HG03354 (cell line): ENCODE results near the gene COL5A3.
"Not testable (repeated sequence)": the region's sequence is repeated elsewhere in the genome, so short reads cannot be mapped to it uniquely, and the experiment has no call there.

Source experiments
- ATAC-seq: cut with Tn5 transposase; IDR thresholded peaks from one replicate; pipeline ENCODE4 v1.9.1; 2021; ENCODE audit warnings: mild to moderate bottlenecking; ENCODE audit not compliant: unreplicated experiment, poor library complexity, severe bottlenecking

COL5A3 gene

DNA sequence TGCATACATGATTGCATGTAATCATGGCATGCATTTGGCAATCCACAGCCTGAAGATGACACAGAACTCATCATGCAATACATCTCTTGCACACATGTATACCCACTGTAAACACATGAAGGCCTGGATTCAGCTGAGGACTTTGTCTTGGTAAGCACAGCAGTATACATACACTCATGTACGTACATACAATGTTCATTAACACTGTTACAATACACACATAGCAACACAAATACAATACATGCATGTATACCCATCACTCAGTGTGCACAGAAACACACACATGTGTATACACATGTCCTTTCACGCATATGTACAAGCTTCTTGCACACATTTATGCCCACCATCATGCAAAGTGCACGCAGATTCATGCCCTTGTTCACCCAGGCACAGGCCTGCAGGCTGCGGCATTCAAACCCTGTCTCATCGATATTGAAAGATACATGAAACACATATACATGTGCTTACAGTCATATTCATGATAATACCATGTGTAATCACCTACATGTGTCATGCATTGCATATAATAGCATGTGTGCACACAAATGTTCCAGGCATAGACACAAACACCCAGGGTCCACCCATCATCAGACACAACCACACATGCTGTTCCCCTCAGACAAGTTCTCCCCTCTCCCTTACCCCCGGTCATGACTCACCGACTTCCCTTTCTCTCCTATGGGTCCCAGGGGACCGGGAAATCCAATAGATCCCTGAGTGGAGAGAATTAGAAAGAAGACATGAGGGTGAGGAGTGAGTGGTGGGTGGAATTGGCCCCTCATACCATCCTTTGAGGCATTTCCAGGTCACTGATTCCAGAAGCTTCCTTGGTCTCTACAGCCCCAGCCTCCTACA, 28.7 kb downstream of the COL5A3 start:
- ATAC-seq: no peak

DNA sequence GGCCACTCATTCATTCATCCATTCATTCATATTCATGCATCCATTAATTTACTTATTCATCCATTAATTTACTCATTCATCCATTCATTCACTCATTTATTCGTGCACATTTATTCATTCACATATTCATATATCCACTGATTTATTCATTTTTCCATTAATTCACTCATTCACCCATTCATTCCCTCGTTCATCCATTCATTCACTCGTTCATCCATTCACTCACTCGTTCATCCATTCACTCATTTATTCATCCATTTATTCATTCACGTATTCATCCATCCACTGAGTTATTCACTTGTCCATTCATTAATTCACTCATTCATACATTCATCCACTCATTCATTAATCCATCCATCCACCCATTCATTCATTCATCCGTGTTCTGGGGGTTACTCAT, 38.2 kb downstream of the COL5A3 start:
- ATAC-seq: no peak

DNA sequence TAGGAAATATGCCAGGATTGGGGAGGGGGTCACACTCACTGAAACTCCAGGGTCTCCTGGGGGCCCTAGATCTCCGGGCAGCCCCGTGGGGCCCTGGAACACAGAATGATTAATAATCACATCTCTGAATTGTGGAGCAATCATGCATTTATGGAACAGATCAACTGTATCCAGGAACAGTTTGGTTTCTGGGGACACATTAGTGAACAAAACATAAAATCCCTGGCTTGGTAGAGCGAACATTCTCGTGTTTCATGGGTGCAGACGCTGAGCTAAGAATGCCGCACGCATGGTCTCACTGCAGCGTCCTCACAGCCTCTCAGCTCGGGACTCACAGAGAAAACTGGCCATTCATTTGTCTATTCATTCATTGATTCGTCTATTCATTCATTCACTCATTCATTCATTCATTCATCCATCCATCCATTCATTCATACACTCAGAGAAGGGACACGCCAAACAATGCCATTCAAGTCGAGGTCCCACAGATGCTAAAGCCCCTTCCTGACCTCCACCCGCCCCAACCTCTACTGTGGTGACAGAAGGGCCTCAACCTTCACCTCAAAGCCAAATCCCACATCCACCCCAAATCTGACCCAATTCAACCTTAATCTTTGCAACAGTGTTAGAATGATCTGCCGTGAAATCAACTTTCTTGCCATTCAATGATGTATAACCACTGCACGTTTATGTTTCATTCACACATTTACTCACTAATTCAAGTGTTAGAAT, 39.0 kb downstream of the COL5A3 start:
- no peak for ATAC-seq

DNA sequence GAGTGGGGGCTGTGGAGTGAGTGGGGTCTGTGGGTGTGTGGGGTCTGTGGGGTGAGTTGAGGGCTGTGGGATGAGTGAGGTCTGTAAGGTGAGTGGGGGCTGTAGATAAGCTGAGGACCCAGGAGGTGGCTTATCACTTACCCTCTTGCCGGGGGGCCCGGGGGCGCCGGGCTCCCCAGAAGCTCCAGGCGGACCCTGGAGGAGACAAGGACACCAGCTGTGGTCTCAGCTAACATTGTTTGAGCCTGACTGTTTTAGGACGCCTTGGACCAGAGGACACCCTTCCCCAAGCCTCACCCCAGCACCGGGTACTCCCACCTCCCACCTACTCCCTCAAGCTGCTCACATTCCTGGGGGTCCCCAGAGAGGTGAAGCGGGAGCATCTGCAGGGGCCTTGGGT, 39.8 kb downstream of the COL5A3 start:
- no peak for ATAC-seq

GRCh38 chr19:9969688-9969975, 40.7 kb downstream of the COL5A3 start:
- ATAC-seq: no peak

DNA sequence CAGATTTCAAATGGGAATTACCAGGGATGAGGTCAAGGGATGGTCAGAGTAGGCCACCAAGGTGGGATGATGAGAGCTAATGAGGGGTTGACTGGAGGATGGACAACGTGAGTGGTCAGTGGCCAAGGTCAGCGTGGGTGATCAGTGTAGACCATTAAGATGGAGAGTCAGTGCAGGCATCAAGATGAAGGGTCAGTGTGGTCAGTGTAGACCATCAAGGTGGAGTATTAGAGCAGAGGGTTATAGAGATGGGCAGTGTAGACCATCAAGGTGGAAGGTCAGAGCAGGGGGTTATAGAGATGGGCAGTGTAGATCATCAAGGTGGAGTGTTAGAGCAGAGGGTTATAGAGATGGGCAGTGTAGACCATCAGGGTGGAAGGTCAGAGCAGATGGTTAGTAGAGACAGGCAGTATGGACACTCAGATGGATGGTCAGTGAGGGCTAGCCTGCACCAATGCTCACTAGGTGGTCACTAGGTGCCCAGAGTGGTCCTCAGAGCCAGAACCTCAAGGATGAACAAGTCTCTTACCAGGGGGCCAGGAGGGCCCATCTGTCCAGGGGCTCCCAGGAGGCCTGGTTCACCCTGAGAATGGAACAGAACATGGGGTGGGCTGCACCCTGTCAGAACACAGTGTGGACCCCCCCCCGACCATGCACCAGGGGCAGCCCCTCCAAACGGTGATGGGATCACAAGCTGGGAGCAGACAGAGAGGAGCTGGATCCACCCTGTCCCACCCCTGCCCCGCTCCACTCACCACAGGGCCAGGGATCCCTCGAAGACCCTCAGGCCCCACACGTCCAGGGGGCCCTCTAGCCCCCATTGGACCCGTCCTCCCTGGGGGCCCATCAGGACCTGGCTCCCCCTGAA, 41.2 kb downstream of the COL5A3 start:
- no peak for ATAC-seq

GRCh38 chr19:9967326-9967725, 43.0 kb downstream of the COL5A3 start:
- no peak for ATAC-seq

GRCh38 chr19:9966448-9966847, 43.9 kb downstream of the COL5A3 start:
- no peak for ATAC-seq

DNA sequence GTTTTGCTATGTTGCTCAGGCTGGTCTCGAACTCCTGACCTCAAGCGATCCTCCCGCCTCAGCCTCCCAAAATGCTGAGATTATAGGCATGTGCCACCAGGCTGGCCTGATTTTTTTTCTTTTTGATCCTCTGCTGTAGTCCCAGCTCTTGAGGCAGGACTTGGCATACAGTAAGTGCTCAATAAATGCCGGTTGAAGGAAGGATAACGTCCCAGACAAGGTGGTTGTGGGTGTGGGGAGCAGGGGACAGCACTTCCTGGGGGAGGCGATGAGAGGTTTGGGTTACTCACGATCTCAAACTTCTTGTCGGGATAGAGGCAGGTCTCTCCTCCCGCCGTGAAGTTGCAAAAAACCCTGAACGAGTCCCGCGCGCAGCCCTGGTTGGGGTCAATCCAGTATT, 44.3 kb downstream of the COL5A3 start:
- no peak for ATAC-seq

GRCh38 chr19:9962623-9963290, 47.5 kb downstream of the COL5A3 start:
- no peak for ATAC-seq

DNA sequence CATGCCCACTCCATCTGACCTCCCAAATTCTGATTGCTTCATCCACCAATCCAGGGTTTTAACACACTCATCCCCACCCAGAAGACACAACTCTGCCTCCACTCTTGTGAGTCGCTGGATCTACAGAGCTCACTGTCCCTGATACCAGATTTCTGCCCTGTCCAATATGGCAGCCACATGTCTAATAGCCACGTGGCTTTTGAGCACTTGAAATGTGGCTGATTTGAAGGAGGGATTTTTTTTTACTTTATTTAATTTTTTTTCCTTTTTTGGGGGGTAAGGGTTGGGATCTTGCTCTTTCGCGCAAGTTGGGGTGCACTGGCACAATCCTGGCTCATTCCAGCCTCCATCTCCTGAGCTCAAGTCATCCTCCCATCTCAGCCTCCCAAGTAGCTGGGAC, 49.2 kb downstream of the COL5A3 start:
- ATAC-seq: no peak

DNA sequence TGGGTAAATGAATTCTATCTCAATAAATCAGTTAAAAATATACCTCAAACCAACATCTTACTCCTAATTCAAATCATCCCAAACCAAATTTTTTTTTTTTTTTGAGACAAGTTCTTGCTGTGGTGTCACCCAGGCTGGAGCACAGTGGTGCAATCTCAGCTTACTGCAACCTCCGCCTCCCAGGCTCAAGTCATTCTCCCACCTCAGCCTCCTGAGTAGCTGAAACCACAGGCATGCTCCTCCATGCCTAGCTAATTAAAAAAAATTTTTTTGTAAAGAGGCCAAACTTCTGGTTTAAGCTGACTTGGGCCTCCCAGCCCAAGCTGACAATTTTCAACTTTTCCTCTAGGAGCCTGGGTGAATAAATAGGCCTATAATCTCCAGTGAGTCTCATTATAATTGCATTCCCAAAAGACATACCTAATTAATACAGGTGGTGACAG, 51.9 kb downstream of the COL5A3 start:
- ATAC-seq: no peak

GRCh38 chr19:9956956-9957355, 53.3 kb downstream of the COL5A3 start:
- ATAC-seq: no peak

GRCh38 chr19:9953802-9954542, 56.3 kb downstream of the COL5A3 start:
- no peak for ATAC-seq

DNA sequence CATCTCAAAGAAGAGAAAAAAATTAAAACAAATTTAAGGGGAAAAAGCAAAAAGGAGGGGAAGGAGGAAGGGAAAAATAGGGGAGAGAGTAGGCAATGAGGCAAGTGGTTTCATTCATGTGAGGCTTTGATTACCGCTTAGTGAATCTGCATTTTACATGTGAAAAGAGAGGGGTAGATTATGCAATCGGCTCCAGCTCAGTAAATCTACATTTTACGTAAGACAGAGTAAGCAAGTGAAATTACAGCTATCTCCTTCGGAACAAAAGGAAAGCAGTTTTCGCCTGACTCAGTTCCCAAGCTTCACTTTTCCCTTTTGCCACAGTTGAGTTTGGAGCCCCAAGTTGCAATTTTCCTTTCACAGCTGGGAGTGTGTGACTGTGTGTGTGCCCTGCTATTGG, 58.0 kb downstream of the COL5A3 start:
- ATAC-seq: no peak

GRCh38 chr19:9947441-9947840, 62.9 kb downstream of the COL5A3 start:
- no peak for ATAC-seq

GRCh38 chr19:9946528-9947125, 63.7 kb downstream of the COL5A3 start:
- ATAC-seq: not testable (repeated sequence)

DNA sequence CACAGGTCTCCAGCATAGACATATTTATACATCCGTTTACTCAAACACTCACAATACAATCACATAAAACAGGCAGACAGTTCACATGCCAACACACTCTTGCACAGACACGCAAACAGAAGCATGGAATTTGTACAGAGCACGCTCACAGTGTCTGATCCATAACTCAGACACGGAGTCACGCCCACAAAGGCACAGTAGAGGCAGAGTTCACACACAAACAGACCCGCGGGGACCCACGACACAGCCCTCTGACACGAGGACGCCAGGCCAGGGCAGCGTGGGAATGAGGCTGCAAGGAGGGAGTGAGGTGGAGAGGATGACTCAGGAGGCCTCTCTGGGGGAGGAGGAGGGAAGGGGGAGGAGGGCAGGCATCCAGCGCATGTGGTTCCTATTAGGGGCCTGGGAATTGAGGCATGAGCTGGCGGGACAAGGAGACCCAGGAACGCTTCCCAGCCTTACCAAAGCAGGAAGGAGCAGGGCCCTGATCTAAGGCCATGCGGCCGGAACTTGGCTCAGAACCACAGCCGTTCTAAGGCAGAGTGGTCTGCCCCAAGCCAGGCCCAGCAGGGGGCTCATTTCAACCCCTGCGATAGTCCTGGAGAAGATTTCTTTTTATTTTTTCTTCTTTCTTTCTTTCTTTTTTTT, 64.9 kb downstream of the COL5A3 start:
- ATAC-seq: no peak
